Prostate gland (tissue), 2 donors: ENCODE data around the gene PUS1.
"Not testable (repeated sequence)": the region's sequence is repeated elsewhere in the genome, so short reads cannot be mapped to it uniquely, and the experiment has no call there.

Experiments used
- CTCF ChIP-seq, 4 experiments: fragments of 200-600 bp in 2 of 4; fragments of 450-650 bp in 2 of 4; sonication (generic) in 2 of 4; IDR thresholded peaks; 1 replicate in 3 of 4; 2 replicates in 1 of 4; pipeline ENCODE4 v1.5.1; 2016 to 2019; ENCODE audit warnings: antibody characterized with exemption in 4 of 4, mild to moderate bottlenecking in 2 of 4, moderate library complexity in 2 of 4
- POLR2A ChIP-seq: fragments of 450-650 bp; IDR thresholded peaks from one replicate; pipeline ENCODE4 v1.6.1; 2016; ENCODE audit warnings: antibody characterized with exemption, mild to moderate bottlenecking

- TF ChIP-seq POLR2A; CTCF (IDR thresholded peaks at IDR 0.05): not testable (repeated sequence)
Observed at GRCh38 chr12:131961328-131961727, 32.3 kb downstream of the PUS1 start.
